Measurements from ENCODE around the gene KLRG1. TPM values are rescaled to one million over a fixed set of nuclear protein-coding genes. Genes with fewer than 3 reads are reported as not detected.

The KLRG1 gene
- polyA plus RNA-seq, 1 donor from 2014 or later = 4.7 TPM

DNA sequence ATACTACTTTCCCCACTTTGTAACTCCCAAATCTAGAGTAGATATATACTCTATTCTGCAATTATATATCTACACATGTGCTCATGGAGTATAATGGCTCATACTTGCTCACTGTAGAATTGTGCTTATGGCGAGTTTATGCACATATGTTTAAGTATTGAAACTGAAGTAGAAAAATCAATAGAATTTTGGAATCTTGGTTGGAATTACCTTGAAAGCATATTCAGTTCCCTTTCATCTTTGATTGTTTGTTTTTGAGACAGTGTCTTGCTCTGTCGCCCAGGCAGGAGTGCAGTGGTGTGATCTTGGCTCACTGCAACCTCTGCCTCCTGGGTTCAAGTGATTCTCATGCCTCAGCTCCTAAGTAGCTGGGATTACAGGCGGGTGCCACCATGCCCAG lies 4.5 kb downstream of the KLRG1 start:
- no peak overlapping the region for H3K9ac ChIP-seq (ENCODE audit: low read length)
- H3K9me2 ChIP-seq (ENCODE audit: insufficient read depth, low read length) = no peaks in the 10 kb centered on the region
- no peaks in the 10 kb centered on the region for H3K36me3 ChIP-seq (ENCODE audit: insufficient read depth, low read length)
- no peak overlapping the region for H3K4me3 ChIP-seq (ENCODE audit: low read length)
- no peak overlapping the region for H3K27ac ChIP-seq (ENCODE audit: low read length)
- TF ChIP-seq EZH2 (IDR thresholded peaks at IDR 0.05; ENCODE audit: borderline replicate concordance, insufficient read depth, low read length, poor library complexity, severe bottlenecking) (no peak), RAD21 (conservative IDR thresholded peaks at IDR 0.05) (no peak), POLR2AphosphoS5 (IDR thresholded peaks at IDR 0.05) (no peak), SMC3 (conservative IDR thresholded peaks at IDR 0.05; ENCODE audit: poor library complexity) (no peak), MXI1 (conservative IDR thresholded peaks at IDR 0.05; ENCODE audit: poor library complexity, severe bottlenecking) (no peak), TAF1 (IDR thresholded peaks at IDR 0.05; ENCODE audit: low read depth) (no peak), EP300 (conservative IDR thresholded peaks at IDR 0.05; ENCODE audit: poor library complexity, severe bottlenecking) (no peak)
- TF ChIP-seq, protein P1, sequence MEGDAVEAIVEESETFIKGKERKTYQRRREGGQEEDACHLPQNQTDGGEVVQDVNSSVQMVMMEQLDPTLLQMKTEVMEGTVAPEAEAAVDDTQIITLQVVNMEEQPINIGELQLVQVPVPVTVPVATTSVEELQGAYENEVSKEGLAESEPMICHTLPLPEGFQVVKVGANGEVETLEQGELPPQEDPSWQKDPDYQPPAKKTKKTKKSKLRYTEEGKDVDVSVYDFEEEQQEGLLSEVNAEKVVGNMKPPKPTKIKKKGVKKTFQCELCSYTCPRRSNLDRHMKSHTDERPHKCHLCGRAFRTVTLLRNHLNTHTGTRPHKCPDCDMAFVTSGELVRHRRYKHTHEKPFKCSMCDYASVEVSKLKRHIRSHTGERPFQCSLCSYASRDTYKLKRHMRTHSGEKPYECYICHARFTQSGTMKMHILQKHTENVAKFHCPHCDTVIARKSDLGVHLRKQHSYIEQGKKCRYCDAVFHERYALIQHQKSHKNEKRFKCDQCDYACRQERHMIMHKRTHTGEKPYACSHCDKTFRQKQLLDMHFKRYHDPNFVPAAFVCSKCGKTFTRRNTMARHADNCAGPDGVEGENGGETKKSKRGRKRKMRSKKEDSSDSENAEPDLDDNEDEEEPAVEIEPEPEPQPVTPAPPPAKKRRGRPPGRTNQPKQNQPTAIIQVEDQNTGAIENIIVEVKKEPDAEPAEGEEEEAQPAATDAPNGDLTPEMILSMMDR (IDR thresholded peaks at IDR 0.05; ENCODE audit: poor library complexity, severe bottlenecking) = no peak
- TF ChIP-seq, protein P2, sequence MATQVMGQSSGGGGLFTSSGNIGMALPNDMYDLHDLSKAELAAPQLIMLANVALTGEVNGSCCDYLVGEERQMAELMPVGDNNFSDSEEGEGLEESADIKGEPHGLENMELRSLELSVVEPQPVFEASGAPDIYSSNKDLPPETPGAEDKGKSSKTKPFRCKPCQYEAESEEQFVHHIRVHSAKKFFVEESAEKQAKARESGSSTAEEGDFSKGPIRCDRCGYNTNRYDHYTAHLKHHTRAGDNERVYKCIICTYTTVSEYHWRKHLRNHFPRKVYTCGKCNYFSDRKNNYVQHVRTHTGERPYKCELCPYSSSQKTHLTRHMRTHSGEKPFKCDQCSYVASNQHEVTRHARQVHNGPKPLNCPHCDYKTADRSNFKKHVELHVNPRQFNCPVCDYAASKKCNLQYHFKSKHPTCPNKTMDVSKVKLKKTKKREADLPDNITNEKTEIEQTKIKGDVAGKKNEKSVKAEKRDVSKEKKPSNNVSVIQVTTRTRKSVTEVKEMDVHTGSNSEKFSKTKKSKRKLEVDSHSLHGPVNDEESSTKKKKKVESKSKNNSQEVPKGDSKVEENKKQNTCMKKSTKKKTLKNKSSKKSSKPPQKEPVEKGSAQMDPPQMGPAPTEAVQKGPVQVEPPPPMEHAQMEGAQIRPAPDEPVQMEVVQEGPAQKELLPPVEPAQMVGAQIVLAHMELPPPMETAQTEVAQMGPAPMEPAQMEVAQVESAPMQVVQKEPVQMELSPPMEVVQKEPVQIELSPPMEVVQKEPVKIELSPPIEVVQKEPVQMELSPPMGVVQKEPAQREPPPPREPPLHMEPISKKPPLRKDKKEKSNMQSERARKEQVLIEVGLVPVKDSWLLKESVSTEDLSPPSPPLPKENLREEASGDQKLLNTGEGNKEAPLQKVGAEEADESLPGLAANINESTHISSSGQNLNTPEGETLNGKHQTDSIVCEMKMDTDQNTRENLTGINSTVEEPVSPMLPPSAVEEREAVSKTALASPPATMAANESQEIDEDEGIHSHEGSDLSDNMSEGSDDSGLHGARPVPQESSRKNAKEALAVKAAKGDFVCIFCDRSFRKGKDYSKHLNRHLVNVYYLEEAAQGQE (IDR thresholded peaks at IDR 0.05; ENCODE audit: borderline replicate concordance) = no peak
- H3F3A ChIP-seq (ENCODE audit: insufficient read depth, low read length, poor library complexity, severe bottlenecking) = no peaks in the 10 kb centered on the region
- no peak overlapping the region for H3K4me2 ChIP-seq (ENCODE audit: low read length)
- no peaks in the 10 kb centered on the region for H3K9me3 ChIP-seq (ENCODE audit: low read length)
- no peaks in the 10 kb centered on the region for H3K79me2 ChIP-seq (replicated peaks; ENCODE audit: insufficient read depth, low read length)
- no peaks in the 10 kb centered on the region for H4K20me1 ChIP-seq (ENCODE audit: insufficient read depth)
- H2AFZ ChIP-seq (ENCODE audit: low read depth, low read length) = no peak overlapping the region
- no peaks in the 10 kb centered on the region for H3K27me3 ChIP-seq (ENCODE audit: insufficient read depth, low read depth, low read length)

GRCh38 chr12:8995021-8995775 lies 5.9 kb downstream of the KLRG1 start:
- Histone ChIP-seq H3K9ac (ENCODE audit: low read length) (no peak overlapping the region), H3K36me3 (ENCODE audit: insufficient read depth, low read length) (no peaks in the 10 kb centered on the region), H3K4me2 (ENCODE audit: low read length) (no peak overlapping the region), H3F3A (ENCODE audit: insufficient read depth, low read length, poor library complexity, severe bottlenecking) (no peaks in the 10 kb centered on the region), H3K79me2 (replicated peaks; ENCODE audit: insufficient read depth, low read length) (no peaks in the 10 kb centered on the region), H3K9me2 (ENCODE audit: insufficient read depth, low read length) (no peaks in the 10 kb centered on the region), H3K9me3 (ENCODE audit: low read length) (no peaks in the 10 kb centered on the region), H3K4me3 (ENCODE audit: low read length) (no peak overlapping the region), H4K20me1 (ENCODE audit: insufficient read depth) (no peaks in the 10 kb centered on the region), H3K27me3 (ENCODE audit: insufficient read depth, low read depth, low read length) (no peaks in the 10 kb centered on the region), H3K27ac (ENCODE audit: low read length) (no peak overlapping the region), H2AFZ (ENCODE audit: low read depth, low read length) (no peak overlapping the region)
- TF ChIP-seq EP300 (conservative IDR thresholded peaks at IDR 0.05; ENCODE audit: poor library complexity, severe bottlenecking) (no peak), EZH2 (IDR thresholded peaks at IDR 0.05; ENCODE audit: borderline replicate concordance, insufficient read depth, low read length, poor library complexity, severe bottlenecking) (no peak), TAF1 (IDR thresholded peaks at IDR 0.05; ENCODE audit: low read depth) (no peak), SMC3 (conservative IDR thresholded peaks at IDR 0.05; ENCODE audit: poor library complexity) (no peak), RAD21 (conservative IDR thresholded peaks at IDR 0.05) (no peak), MXI1 (conservative IDR thresholded peaks at IDR 0.05; ENCODE audit: poor library complexity, severe bottlenecking) (no peak), POLR2AphosphoS5 (IDR thresholded peaks at IDR 0.05) (no peak)
- TF ChIP-seq, protein P1 (IDR thresholded peaks at IDR 0.05; ENCODE audit: poor library complexity, severe bottlenecking) = no peak
- TF ChIP-seq, protein P2 (IDR thresholded peaks at IDR 0.05; ENCODE audit: borderline replicate concordance) = no peak

Measured in neural cell (in vitro differentiated cells).